NCI-H510A treated with DMSO at 0.1 percent for 48 hours (cell line): Measurements from ENCODE around the gene SAP30BP.

ENCODE experiments used
- DNase-seq: peaks from one replicate; lab custom pipeline; 2025; lab: John Stamatoyannopoulos, UW

SAP30BP gene

GRCh38 chr17:75721463-75722011 is 54.4 kb downstream of the SAP30BP start:
- no peak for DNase-seq

GRCh38 chr17:75722076-75722475 is 54.9 kb downstream of the SAP30BP start:
- no peak for DNase-seq

GRCh38 chr17:75722542-75723095 is 55.5 kb downstream of the SAP30BP start:
- DNase-seq: no peak

GRCh38 chr17:75723171-75723930 is 56.2 kb downstream of the SAP30BP start:
- no peak for DNase-seq

- DNase-seq: no peak
These were observed 57.2 kb downstream of the SAP30BP start for GRCh38 chr17:75724016-75725003.

GRCh38 chr17:75725504-75725903 is 58.4 kb downstream of the SAP30BP start:
- no peak for DNase-seq

- DNase-seq: no peak
These were observed 60.3 kb downstream of the SAP30BP start for GRCh38 chr17:75727391-75727790.

GRCh38 chr17:75729351-75729750 is 62.2 kb downstream of the SAP30BP start:
- DNase-seq: no peak

- DNase-seq: no peak
These were observed 62.9 kb downstream of the SAP30BP start for GRCh38 chr17:75730065-75730464.

- DNase-seq: no peak
These were observed 64.1 kb downstream of the SAP30BP start for GRCh38 chr17:75731086-75731715.

GRCh38 chr17:75731716-75732498 is 64.8 kb downstream of the SAP30BP start:
- DNase-seq: no peak

- no peak for DNase-seq
These were observed 66.3 kb downstream of the SAP30BP start for GRCh38 chr17:75733471-75733870.

GRCh38 chr17:75734674-75735294 is 67.6 kb downstream of the SAP30BP start:
- no peak for DNase-seq

GRCh38 chr17:75736173-75736835 is 69.2 kb downstream of the SAP30BP start:
- no peak for DNase-seq

GRCh38 chr17:75737133-75737962 is 70.2 kb downstream of the SAP30BP start:
- DNase-seq: no peak

- DNase-seq: no peak
These were observed 71.2 kb downstream of the SAP30BP start for GRCh38 chr17:75738218-75738802.

GRCh38 chr17:75739174-75739573 is 72.0 kb downstream of the SAP30BP start:
- no peak for DNase-seq

GRCh38 chr17:75739801-75740200 is 72.7 kb downstream of the SAP30BP start:
- DNase-seq: no peak

- no peak for DNase-seq
These were observed 73.1 kb downstream of the SAP30BP start for GRCh38 chr17:75740215-75740614.
